Spleen (tissue), 11 donors: ENCODE measurements around the gene MDH1. TPM values are rescaled to one million over a fixed set of nuclear protein-coding genes. Genes with fewer than 3 reads are reported as not detected.
A peak's percentile ranks its signal among the peaks of the same experiment; 100 is the strongest.
"Not testable (repeated sequence)": the region's sequence is repeated elsewhere in the genome, so short reads cannot be mapped to it uniquely, and the experiment has no call there.

ENCODE experiments used
- DNase-seq: peaks from one replicate; pipeline ENCODE4 v3.0.0-alpha.2; 2020
- H3K27ac ChIP-seq, 8 donors: fragments of 200-600 bp; sonication (generic) in 7 of 8; 1 replicate in 4 of 8; 2 replicates in 4 of 8; pipeline versions ENCODE4 v1.5.0 to v1.8.0; 2016 to 2021; ENCODE audit warnings: inconsistent platforms in 4 of 8, mild to moderate bottlenecking in 4 of 8, moderate library complexity in 1 of 8
- H3K27me3 ChIP-seq, 7 donors: fragments of 200-600 bp; sonication (generic) in 6 of 7; replicated peaks in 1 of 7; 1 replicate in 4 of 7; 2 replicates in 3 of 7; pipeline versions ENCODE4 v1.5.0 to v1.8.0; 2016 to 2021; ENCODE audit warnings: inconsistent platforms in 3 of 7, mild to moderate bottlenecking in 1 of 7
- H3K36me3 ChIP-seq, 6 donors: fragments of 200-600 bp; sonication (generic) in 5 of 6; 1 replicate in 4 of 6; 2 replicates in 2 of 6; pipeline versions ENCODE4 v1.5.0 to v1.8.0; 2016 to 2021; ENCODE audit warnings: inconsistent platforms in 2 of 6
- H3K4me1 ChIP-seq, 6 donors: fragments of 200-600 bp; sonication (generic) in 5 of 6; 1 replicate in 3 of 6; 2 replicates in 3 of 6; pipeline versions ENCODE4 v1.5.0 to v1.8.0; 2016 to 2021; ENCODE audit warnings: inconsistent platforms in 3 of 6
- H3K4me3 ChIP-seq, 8 donors: fragments of 200-600 bp; sonication (generic) in 7 of 8; 1 replicate in 4 of 8; 2 replicates in 4 of 8; pipeline versions ENCODE4 v1.5.0 to v1.8.0; 2016 to 2021; ENCODE audit warnings: inconsistent platforms in 4 of 8, mild to moderate bottlenecking in 4 of 8, moderate library complexity in 2 of 8
- H3K9me3 ChIP-seq, 8 donors: fragments of 200-600 bp; sonication (generic) in 7 of 8; 1 replicate in 4 of 8; 2 replicates in 4 of 8; pipeline versions ENCODE4 v1.5.0 to v1.8.0; 2016 to 2021; ENCODE audit warnings: inconsistent platforms in 4 of 8
- CTCF ChIP-seq, 11 experiments: fragments of 200-600 bp in 7 of 11; fragments of 450-650 bp in 4 of 11; sonication (generic) in 4 of 11; IDR thresholded peaks in 8 of 11; conservative IDR thresholded peaks in 3 of 11; 1 replicate in 7 of 11; 2 replicates in 4 of 11; pipeline versions ENCODE4 v1.4.0 to v1.8.0; 2016 to 2021; ENCODE audit warnings: antibody characterized with exemption in 11 of 11, inconsistent platforms in 4 of 11, mild to moderate bottlenecking in 1 of 11
- POLR2A ChIP-seq, 3 donors: fragments of 450-650 bp; IDR thresholded peaks; one replicate each; pipeline ENCODE4 v1.5.1; 2017; ENCODE audit warnings: antibody characterized with exemption in 3 of 3, mild to moderate bottlenecking in 1 of 3
- POLR2AphosphoS5 ChIP-seq, 3 donors: sonication (generic); formaldehyde crosslinking; IDR thresholded peaks; one replicate each; pipeline ENCODE4 v1.5.1; 2017; ENCODE audit warnings: antibody characterized with exemption in 3 of 3
- WGBS, 5 donors: extraction: QIAGEN DNeasy Blood & Tissue Kit in 3 of 5; methylation state at CpG; one replicate each; pipeline versions ENCODE4 v1.1.5 to v1.1.7; 2013 to 2018; 5-methylcytosine and 5-hydroxymethylcytosine counted together
- intact Hi-C: fragments of 100-400 bp; cut with DNase I; formaldehyde crosslinking; loops from one replicate; pipeline ENCODE4 v1.15.0; 2023; ENCODE audit warnings: low total_unique reads
- polyA plus RNA-seq, 3 donors: library from polyadenylated mRNA; stranded (reverse); fragments of 200-250 nt; gene quantifications; one replicate each; pipeline ENCODE4 v1.2.1, GENCODE V29; 2013
- total RNA-seq, 7 donors: library from RNA; depleted of rRNA in 3 of 7; stranded (reverse); fragments of >200 nt in 3 of 7; fragmentation: NEBNext Ultra II Directional in 4 of 7; extraction: Animal tissue kit (Norgen Biotek cat#: 25700) in 4 of 7; gene quantifications; one replicate each; pipeline versions ENCODE4 v1.1.0 to v1.2.1, GENCODE V29; 2016 to 2021
- donor health status: healthy with polysubstance abuse.
- donor health status: DM: no; HTN: no; CAD: no; lungs with moderate emphysema.
- donor health status: DM: no; HTN: no; CAD: no.
- donor health status: Bipolar disorder and iron deficiency.
- donor health status: healthy.
- donor health status: DM: no; HTN: no; CAD: no.
- donor health status: DM: yes; HTN: yes; CAD: no.

MDH1 gene
- total and polyA plus RNA-seq, 10 donors, result 90.3 to 196 (median 98.1) TPM

GRCh38 chr2:63545023-63545422 is 43.7 kb upstream of the MDH1 start:
- WGBS, 5 donors, result 83 to 94% (median 92%) methylated on average over 2 of the region's 2 CpGs
- intact Hi-C loops, result no loop called here
- Histone ChIP-seq H3K4me1 (no peaks in the 10 kb centered on the region), H3K9me3 (peaks cover 0 to 14% (median 8%) of the 10 kb centered on the region in 8 donors), H3K27me3 (no peaks in the 10 kb centered on the region), H3K36me3 (no peaks in the 10 kb centered on the region), H3K4me3 (no peak overlapping the region), H3K27ac (no peak overlapping the region)
- DNase-seq, result no peak
- TF ChIP-seq CTCF (IDR thresholded peaks at IDR 0.05 in 8 of 11, conservative IDR thresholded peaks at IDR 0.05 in 3 of 11), result no peak
- no peak for TF ChIP-seq POLR2A (IDR thresholded peaks at IDR 0.05)
- TF ChIP-seq POLR2AphosphoS5 (IDR thresholded peaks at IDR 0.05), result no peak

DNA sequence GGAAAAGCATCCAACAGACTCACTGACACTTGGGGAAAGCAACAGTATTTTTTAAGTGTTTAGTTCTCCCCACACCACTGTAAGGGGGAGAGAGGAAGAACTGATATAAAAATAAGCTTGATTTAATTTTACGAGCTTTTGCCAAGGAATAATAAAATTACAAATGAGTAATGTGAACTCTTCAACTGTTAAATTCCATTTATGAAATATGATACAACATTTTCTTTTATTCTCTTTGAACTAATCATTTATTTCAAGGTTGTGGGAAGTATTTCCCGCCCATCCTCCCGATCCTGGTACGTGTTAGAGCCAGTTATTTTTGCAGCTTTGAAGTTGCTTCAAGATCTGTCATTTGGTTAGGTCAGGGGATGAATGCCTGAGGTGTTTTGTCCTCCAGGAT is 35.7 kb upstream of the MDH1 start:
- TF ChIP-seq POLR2AphosphoS5 (IDR thresholded peaks at IDR 0.05) (no peak), CTCF (IDR thresholded peaks at IDR 0.05 in 8 of 11, conservative IDR thresholded peaks at IDR 0.05 in 3 of 11) (no peak), POLR2A (IDR thresholded peaks at IDR 0.05) (no peak)
- no peak overlapping the region for H3K27ac ChIP-seq
- intact Hi-C loops, result no loop called here
- peaks cover 0 to 24% (median 17%) of the 10 kb centered on the region in 8 donors for H3K9me3 ChIP-seq
- no peak for DNase-seq
- no peaks in the 10 kb centered on the region for H3K27me3 ChIP-seq
- peaks cover 0 to 18% (median 3%) of the 10 kb centered on the region in 6 donors for H3K36me3 ChIP-seq
- no peak overlapping the region for H3K4me3 ChIP-seq
- 66 to 84% (median 74%) methylated on average over 4 of the region's 4 CpGs for WGBS, 5 donors
- no peaks in the 10 kb centered on the region for H3K4me1 ChIP-seq

DNA sequence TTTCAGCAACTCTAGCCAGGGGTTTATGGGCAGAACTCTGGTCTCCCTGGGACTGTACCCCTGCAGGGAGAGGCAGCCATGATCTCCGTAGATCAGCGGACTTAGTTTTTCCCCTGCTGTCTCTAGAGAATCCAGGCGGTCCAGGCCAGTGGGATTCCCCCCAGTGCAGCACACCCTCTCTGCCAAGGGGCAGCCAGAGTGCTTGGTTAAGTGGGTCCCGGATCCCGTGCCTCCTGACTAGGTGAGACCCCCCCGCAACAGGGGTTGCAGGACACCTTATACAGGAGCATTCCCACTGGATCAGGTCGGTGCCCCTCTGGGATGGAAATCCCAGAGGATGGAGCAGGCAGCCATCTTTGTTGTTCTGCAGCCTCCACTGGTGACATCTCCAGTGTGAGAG is 33.5 kb upstream of the MDH1 start:
- no peaks in the 10 kb centered on the region for H3K27me3 ChIP-seq
- no peaks in the 10 kb centered on the region for H3K4me1 ChIP-seq
- 94 to 99% (median 98%) methylated on average over 3 to 7 of the region's 7 CpGs for WGBS, 5 donors
- no peak overlapping the region for H3K4me3 ChIP-seq
- peak; percentile 62 for DNase-seq
- intact Hi-C loops, result no loop called here
- H3K36me3 ChIP-seq, result peaks cover 0 to 28% (median 3%) of the 10 kb centered on the region in 6 donors
- no peak overlapping the region for H3K27ac ChIP-seq
- TF ChIP-seq CTCF (IDR thresholded peaks at IDR 0.05 in 8 of 11, conservative IDR thresholded peaks at IDR 0.05 in 3 of 11) (no peak), POLR2A (IDR thresholded peaks at IDR 0.05) (no peak), POLR2AphosphoS5 (IDR thresholded peaks at IDR 0.05) (no peak)
- peaks cover 2 to 46% (median 39%) of the 10 kb centered on the region in 8 donors for H3K9me3 ChIP-seq

GRCh38 chr2:63555931-63556330 is 32.8 kb upstream of the MDH1 start:
- TF ChIP-seq POLR2AphosphoS5 (IDR thresholded peaks at IDR 0.05) (no peak), CTCF (IDR thresholded peaks at IDR 0.05 in 8 of 11, conservative IDR thresholded peaks at IDR 0.05 in 3 of 11) (no peak)
- Histone ChIP-seq H3K9me3 (peaks cover 2 to 53% (median 46%) of the 10 kb centered on the region in 8 donors), H3K4me1 (no peaks in the 10 kb centered on the region), H3K27me3 (no peaks in the 10 kb centered on the region), H3K36me3 (peaks cover 0 to 31% (median 3%) of the 10 kb centered on the region in 6 donors), H3K4me3 (no peak overlapping the region), H3K27ac (no peak overlapping the region)
- intact Hi-C loops, result no loop called here
- WGBS, 5 donors, result 88 to 95% (median 92%) methylated on average over 3 of the region's 3 CpGs
- DNase-seq, result no peak

DNA sequence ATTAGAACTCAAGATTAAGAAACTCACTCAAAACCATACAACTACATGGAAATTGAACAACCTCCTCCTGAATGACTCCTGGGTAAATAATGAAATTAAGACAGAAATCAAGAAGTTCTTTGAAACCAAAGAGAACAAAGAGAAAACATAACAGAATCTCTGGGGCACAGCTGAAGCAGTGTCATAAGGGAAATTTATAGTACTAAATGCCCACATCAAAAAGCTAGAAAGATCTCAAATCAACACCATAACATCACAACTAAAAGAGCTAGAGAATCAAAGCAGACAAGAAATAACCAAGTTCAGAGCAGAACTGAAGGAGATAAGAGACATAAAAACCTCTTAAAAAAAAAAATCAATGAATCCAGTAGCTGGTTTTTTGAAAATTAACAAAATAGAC is 30.9 kb upstream of the MDH1 start:
- H3K4me3 ChIP-seq, intact Hi-C loops, H3K27me3 ChIP-seq, DNase-seq, H3K4me1 ChIP-seq, H3K27ac ChIP-seq: not testable (repeated sequence)
- Histone ChIP-seq H3K9me3 (peaks cover 2 to 62% (median 58%) of the 10 kb centered on the region in 8 donors), H3K36me3 (peaks cover 0 to 40% (median 3%) of the 10 kb centered on the region in 6 donors)

DNA sequence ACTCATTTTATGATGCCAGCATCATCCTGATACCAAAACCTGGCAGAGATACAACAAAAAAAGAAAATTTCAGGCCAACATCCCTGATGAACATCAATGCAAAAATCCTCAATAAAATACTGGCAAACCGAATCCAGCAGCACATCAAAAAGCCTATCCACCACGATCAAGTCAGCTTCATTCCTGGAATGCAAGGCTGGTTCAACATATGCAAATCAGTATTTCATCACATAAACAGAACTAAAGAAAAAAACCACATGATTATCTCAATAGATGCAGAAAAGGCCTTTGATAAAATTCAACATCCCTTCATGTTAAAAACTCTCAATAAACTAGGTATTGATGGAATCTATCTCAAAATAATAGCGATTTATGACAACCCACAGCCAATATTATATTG is 29.8 kb upstream of the MDH1 start:
- intact Hi-C loops, result not testable (repeated sequence)

More for the DNA sequence above, 29.8 kb upstream of the MDH1 start:
- Histone ChIP-seq H3K36me3 (peaks cover 0 to 47% (median 3%) of the 10 kb centered on the region in 6 donors), H3K9me3 (peaks cover 2 to 62% (median 58%) of the 10 kb centered on the region in 8 donors)
- not testable (repeated sequence) for H3K27me3 ChIP-seq, H3K27ac ChIP-seq, H3K4me1 ChIP-seq, H3K4me3 ChIP-seq, DNase-seq
- 57 to 98% (median 60%) methylated on average over 3 of the region's 3 CpGs for WGBS, 5 donors
